GM10248 (cell line): ENCODE data around the gene COPG2.
"Not testable (repeated sequence)": the region's sequence is repeated elsewhere in the genome, so short reads cannot be mapped to it uniquely, and the experiment has no call there.

ENCODE experiments used
- CTCF ChIA-PET: fragments of 300-600 bp; sonication (Branson Sonifier 250); formaldehyde crosslinking; extraction: SDS; loops from one replicate; lab custom pipeline; 2021; ENCODE audit warnings: antibody characterized with exemption; lab: Yijun Ruan, JAX
- POLR2A ChIA-PET: fragments of 350-650 bp; sonication (Branson Sonifier 250); formaldehyde crosslinking; extraction: SDS; loops from one replicate; lab custom pipeline; 2020; ENCODE audit warnings: antibody characterized with exemption; lab: Yijun Ruan, JAX
- DNase-seq: peaks from one replicate; pipeline ENCODE4 v3.0.0; 2012; ENCODE audit errors: extremely low spot score
- TF ChIP-seq, protein P1 (sequence below): IDR thresholded peaks from 2 replicates; pipeline ENCODE4 v1.5.1; 2012; ENCODE audit warnings: mild to moderate bottlenecking, low read depth; ENCODE audit errors: extremely low read depth, missing control alignments, control extremely low read depth

Gene COPG2

DNA sequence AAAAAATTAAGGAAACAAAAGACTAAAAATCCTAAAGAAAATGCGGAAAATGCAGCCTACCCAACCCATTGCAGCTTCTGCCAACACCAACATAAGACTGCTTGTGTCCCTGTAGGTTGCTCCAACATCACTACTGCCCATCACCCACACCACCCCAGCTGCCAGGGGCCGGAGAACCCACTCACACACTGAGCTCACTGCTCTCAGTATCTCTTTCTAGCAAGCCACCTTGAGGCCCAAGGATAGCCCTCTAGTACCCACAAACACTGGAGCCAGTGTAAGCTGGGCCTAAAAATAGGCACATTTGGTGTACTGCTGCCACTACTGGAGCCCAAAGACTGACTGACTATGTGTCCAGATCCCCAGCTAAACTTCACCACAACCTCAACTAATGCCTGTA lies 109.4 kb downstream of the COPG2 start:
- ChIA-PET CTCF (no interaction called here), POLR2A (no interaction called here)
- no peak for DNase-seq
- TF ChIP-seq, protein P1, sequence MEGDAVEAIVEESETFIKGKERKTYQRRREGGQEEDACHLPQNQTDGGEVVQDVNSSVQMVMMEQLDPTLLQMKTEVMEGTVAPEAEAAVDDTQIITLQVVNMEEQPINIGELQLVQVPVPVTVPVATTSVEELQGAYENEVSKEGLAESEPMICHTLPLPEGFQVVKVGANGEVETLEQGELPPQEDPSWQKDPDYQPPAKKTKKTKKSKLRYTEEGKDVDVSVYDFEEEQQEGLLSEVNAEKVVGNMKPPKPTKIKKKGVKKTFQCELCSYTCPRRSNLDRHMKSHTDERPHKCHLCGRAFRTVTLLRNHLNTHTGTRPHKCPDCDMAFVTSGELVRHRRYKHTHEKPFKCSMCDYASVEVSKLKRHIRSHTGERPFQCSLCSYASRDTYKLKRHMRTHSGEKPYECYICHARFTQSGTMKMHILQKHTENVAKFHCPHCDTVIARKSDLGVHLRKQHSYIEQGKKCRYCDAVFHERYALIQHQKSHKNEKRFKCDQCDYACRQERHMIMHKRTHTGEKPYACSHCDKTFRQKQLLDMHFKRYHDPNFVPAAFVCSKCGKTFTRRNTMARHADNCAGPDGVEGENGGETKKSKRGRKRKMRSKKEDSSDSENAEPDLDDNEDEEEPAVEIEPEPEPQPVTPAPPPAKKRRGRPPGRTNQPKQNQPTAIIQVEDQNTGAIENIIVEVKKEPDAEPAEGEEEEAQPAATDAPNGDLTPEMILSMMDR: no peak

DNA sequence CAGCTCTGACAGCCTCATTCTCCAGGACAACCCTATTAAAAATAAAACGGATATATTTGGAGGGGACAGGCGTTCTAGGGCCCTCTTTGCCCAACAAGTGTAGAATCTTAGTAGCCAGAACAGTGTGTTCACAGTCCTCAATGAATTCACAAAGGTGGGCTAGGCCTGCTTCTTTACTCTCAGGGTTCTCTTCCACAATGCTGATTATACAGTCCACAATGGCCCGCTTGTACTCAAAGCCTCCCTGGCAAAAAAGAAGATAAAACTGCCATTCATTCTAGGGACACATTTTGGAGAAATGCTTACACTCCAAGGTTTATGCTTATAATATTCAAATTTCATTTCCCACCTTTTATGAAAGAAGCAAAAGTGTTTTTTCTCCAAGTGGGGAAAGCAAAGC lies 114.1 kb downstream of the COPG2 start:
- CTCF ChIA-PET: interaction anchor here (2.5 kb wide), 1 partner anchor 10 kb away, joined by 7 read pairs; no protein-coding TSS in a partner anchor

DNA sequence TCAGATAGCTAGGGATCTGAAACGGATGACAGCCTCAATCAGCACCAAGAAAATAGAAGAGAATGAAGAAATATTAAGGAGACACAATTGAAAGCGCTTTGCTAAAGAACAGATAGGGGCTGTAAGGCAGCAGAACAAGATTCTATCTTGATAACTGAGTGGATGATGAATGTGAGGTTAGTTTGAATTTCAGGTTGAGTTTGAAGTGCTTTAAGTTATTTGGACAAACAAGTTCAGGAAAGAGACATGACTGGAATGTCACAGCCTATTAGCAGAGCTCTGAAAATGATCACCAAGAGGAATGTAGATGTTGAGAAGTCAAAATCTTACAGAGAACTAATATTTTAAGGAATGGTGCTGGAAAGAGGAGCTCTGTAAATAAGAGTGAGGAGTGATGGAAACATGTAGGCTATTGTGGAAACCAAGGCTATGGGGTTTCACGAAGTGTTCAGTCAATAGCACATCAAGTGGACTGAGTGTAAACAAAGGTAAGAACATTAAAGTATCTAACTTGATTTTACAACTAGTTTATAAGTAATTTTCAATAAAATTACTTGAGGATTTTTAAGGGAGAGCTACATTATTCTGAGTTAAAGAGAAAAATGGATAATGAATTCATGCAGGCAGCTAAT lies 115.0 kb downstream of the COPG2 start:
- CTCF ChIA-PET: interaction anchor here (1.2 to 2.5 kb wide), 2 partner anchors 10 to 11 kb away, joined by 5 to 7 read pairs; no protein-coding TSS in a partner anchor

More for the DNA sequence above, 114.1 kb downstream of the COPG2 start:
- TF ChIP-seq, protein P1: no peak
- no peak for DNase-seq
- POLR2A ChIA-PET: no interaction called here

DNA sequence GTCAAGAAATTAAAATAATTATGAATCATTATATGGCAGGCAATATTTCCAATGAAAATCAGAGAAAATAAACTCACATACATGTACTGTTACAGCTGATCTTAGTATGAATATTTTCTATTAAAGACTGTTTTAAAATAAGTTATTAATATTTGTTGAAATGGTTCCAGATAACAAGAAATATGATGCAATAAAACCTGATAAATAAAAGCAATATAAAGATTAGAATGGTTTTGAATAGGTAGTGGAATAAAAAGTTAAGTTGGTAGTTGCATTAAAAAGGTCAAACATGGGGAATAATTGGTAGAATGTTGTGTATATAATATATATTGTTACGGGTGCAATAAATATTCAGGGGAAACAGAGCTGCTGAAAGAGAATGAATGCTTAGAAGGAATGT lies 124.2 kb downstream of the COPG2 start:
- no peak for DNase-seq
- TF ChIP-seq, protein P1: no peak
- POLR2A ChIA-PET: no interaction called here
- CTCF ChIA-PET: no interaction called here

More for the DNA sequence above, 115.0 kb downstream of the COPG2 start:
- no peak for DNase-seq
- POLR2A ChIA-PET: no interaction called here
- TF ChIP-seq, protein P1: no peak

DNA sequence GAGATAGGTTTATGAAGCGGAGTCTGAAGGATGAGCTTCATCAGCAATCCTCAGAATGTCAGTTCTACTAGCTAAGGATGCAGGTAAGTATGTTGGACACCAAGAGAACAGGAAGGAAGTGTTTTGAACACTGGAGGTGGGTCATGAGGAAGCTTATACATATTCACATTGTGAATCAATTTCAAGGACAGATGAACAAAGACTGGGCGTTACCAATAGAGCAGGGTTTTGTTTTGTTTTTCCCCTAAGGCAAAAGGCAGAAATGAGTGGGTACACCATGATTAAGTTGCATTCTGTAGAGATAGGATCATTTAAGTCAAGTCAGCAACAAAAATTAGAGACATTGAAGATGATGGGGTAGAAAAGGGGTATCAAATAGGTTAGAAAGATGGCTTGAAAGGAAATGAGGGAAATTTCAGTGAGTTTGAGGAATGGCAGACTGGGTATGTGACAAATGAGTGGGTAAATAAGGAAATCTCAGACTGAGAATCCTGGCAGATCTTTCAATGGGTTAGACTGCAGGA lies 125.0 kb downstream of the COPG2 start:
- POLR2A ChIA-PET: no interaction called here
- TF ChIP-seq, protein P1: no peak
- CTCF ChIA-PET: interaction anchor here (1.4 kb wide), 1 partner anchor 10 kb away, joined by 5 read pairs; no protein-coding TSS in a partner anchor
- no peak for DNase-seq

DNA sequence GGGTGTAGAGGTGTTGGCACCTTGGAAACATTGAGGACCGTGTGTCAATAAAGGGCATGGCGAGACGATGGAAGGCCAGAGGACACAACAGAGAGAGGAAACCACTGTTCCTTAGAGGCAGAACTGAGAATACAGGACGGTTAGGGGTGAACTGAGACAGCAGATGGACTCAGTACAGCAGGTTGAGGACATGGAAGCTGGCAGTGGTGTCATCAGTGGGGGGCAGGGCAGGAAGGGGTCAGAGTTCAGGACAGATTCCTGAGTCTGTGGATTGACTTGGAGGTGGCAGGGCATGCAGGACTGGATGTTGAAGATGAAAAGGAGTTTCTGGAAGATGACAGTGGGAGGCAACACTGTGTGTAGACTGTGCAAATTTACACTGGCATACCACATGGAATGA lies 126.3 kb downstream of the COPG2 start:
- DNase-seq, POLR2A ChIA-PET, CTCF ChIA-PET: not testable (repeated sequence)

DNA sequence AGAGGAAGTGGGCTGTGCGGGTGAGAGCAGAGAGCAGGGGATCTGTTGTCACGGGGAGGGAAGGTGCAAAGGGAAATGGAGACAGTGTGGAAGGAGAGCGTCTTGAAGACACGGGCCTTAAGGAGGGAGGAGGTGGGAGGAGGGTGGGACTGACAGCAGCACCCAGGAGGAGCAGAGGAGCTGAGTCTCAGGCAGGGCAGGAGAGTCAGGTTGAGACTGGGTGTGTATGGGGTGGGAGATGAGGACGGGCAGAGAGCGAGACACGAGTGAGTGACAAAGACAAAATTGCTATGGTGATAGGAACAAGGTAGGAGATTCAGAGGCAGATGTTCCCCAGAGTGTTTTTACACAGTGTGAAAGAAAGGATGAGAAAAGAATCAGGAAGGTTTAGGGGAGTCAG lies 127.3 kb downstream of the COPG2 start:
- POLR2A ChIA-PET, DNase-seq, CTCF ChIA-PET: not testable (repeated sequence)

DNA sequence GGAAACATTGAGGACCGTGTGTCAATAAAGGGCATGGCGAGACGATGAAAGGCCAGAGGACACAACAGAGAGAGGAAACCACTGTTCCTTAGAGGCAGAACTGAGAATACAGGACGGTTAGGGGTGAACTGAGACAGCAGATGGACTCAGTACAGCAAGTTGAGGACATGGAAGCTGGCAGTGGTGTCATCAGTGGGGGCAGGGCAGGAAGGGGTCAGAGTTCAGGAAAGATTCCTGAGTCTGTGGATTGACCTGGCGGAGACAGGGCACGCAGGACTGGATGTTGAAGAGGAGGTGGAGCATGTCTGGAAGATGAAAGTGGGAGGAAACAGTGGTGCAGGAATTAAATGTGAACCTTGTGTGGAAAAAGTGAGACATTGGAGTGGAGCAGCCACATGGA lies 130.7 kb downstream of the COPG2 start:
- DNase-seq, CTCF ChIA-PET, POLR2A ChIA-PET: not testable (repeated sequence)
